Stimulated activated CD4-positive, alpha-beta T cell treated with anti-CD3 and anti-CD28 coated beads, Interleukin-4, amount 100 ng/mL, for 4 hours (primary cell): Measurements from ENCODE around the gene CLCN1.
A peak's percentile ranks its signal among the peaks of the same experiment; 100 is the strongest.

ENCODE experiments used
- DNase-seq, 2 experiments: peaks; one replicate each; pipeline ENCODE4 v3.0.0-alpha.2; 2020

The CLCN1 gene

GRCh38 chr7:143296686-143297085 is 19.2 kb upstream of the CLCN1 start:
- DNase-seq = no peak

GRCh38 chr7:143299346-143299745 is 16.6 kb upstream of the CLCN1 start:
- no peak for DNase-seq

GRCh38 chr7:143299840-143300239 is 16.1 kb upstream of the CLCN1 start:
- peak; percentile 55 to 63 for DNase-seq

- DNase-seq = no peak
Measured at GRCh38 chr7:143300959-143301935, 14.7 kb upstream of the CLCN1 start.

GRCh38 chr7:143303733-143304132 is 12.2 kb upstream of the CLCN1 start:
- DNase-seq = no peak

GRCh38 chr7:143304938-143305337 is 11.0 kb upstream of the CLCN1 start:
- no peak for DNase-seq

GRCh38 chr7:143305423-143306070 is 10.4 kb upstream of the CLCN1 start:
- peak; percentile 50 to 65 for DNase-seq

GRCh38 chr7:143308632-143309031 is 7.3 kb upstream of the CLCN1 start:
- DNase-seq = no peak

- DNase-seq = no peak
Measured at GRCh38 chr7:143314127-143314526, 1.8 kb upstream of the CLCN1 start.

GRCh38 chr7:143316492-143316891 is 581 bp downstream of the CLCN1 start:
- DNase-seq = no peak

GRCh38 chr7:143318661-143319060 is 2.8 kb downstream of the CLCN1 start:
- DNase-seq = no peak

- no peak for DNase-seq
Measured at GRCh38 chr7:143320620-143321019, 4.7 kb downstream of the CLCN1 start.

- no peak for DNase-seq
Measured at GRCh38 chr7:143321242-143321641, 5.3 kb downstream of the CLCN1 start.

- DNase-seq = no peak
Measured at GRCh38 chr7:143321734-143322133, 5.8 kb downstream of the CLCN1 start.

- no peak for DNase-seq
Measured at GRCh38 chr7:143322760-143323633, 7.1 kb downstream of the CLCN1 start.

- no peak for DNase-seq
Measured at GRCh38 chr7:143323653-143324052, 7.7 kb downstream of the CLCN1 start.

GRCh38 chr7:143325240-143325639 is 9.3 kb downstream of the CLCN1 start:
- DNase-seq = no peak

- DNase-seq = no peak
Measured at GRCh38 chr7:143327903-143328302, 12.0 kb downstream of the CLCN1 start.

GRCh38 chr7:143329471-143330170 is 13.7 kb downstream of the CLCN1 start:
- DNase-seq = no peak

- no peak for DNase-seq
Measured at GRCh38 chr7:143331179-143331801, 15.4 kb downstream of the CLCN1 start.

- DNase-seq = no peak
Measured at GRCh38 chr7:143334244-143334643, 18.3 kb downstream of the CLCN1 start.

- DNase-seq = no peak
Measured at GRCh38 chr7:143337216-143337615, 21.3 kb downstream of the CLCN1 start.
